Tibial nerve (tissue), 4 donors: ENCODE measurements around the gene CCDC197. TPM values are rescaled to one million over a fixed set of nuclear protein-coding genes. Genes with fewer than 3 reads are reported as not detected.

Experiments
- DNase-seq, 2 donors: peaks; one replicate each; pipeline ENCODE4 v3.0.0-alpha.2; 2019; ENCODE audit warnings: low spot score in 2 of 2
- H3K27ac ChIP-seq, 4 donors: fragments of 200-600 bp; sonication (generic) in 3 of 4; one replicate each; pipeline ENCODE4 v1.5.1; 2017 to 2019; ENCODE audit warnings: mild to moderate bottlenecking in 1 of 4
- H3K27me3 ChIP-seq, 2 donors: fragments of 200-600 bp; sonication (generic) in 1 of 2; one replicate each; pipeline versions ENCODE4 v1.5.1 to v1.6.0; 2017 to 2019
- H3K36me3 ChIP-seq, 3 donors: fragments of 200-600 bp; sonication (generic); one replicate each; pipeline ENCODE4 v1.5.1; 2018 to 2019
- H3K4me1 ChIP-seq, 4 donors: fragments of 200-600 bp; sonication (generic) in 3 of 4; one replicate each; pipeline ENCODE4 v1.5.1; 2017 to 2019
- H3K4me3 ChIP-seq, 4 donors: fragments of 200-600 bp; sonication (generic) in 3 of 4; one replicate each; pipeline ENCODE4 v1.5.1; 2017 to 2019; ENCODE audit warnings: mild to moderate bottlenecking in 1 of 4, moderate library complexity in 1 of 4
- H3K9me3 ChIP-seq, 4 donors: fragments of 200-600 bp; sonication (generic) in 3 of 4; one replicate each; pipeline ENCODE4 v1.5.1; 2017 to 2019
- EP300 ChIP-seq, 2 donors: sonication (generic); formaldehyde crosslinking; IDR thresholded peaks; one replicate each; pipeline ENCODE4 v1.6.1; 2017; ENCODE audit warnings: antibody characterized with exemption in 2 of 2, mild to moderate bottlenecking in 1 of 2
- POLR2A ChIP-seq, 2 donors: fragments of 450-650 bp; IDR thresholded peaks; one replicate each; pipeline ENCODE4 v1.6.1; 2017; ENCODE audit warnings: antibody characterized with exemption in 2 of 2, mild to moderate bottlenecking in 2 of 2, moderate library complexity in 2 of 2
- WGBS, 2 donors: methylation state at CpG; one replicate each; pipeline ENCODE4 v1.1.5; 2018; 5-methylcytosine and 5-hydroxymethylcytosine counted together
- total RNA-seq, 4 donors: library from RNA; depleted of rRNA; stranded (reverse); fragments of >200 nt; gene quantifications; one replicate each; pipeline ENCODE4 v1.1.0, GENCODE V29; 2016
- TF ChIP-seq, protein P1 (sequence below), 5 experiments: fragments of 200-600 bp in 3 of 5; fragments of 450-650 bp in 2 of 5; sonication (generic) in 3 of 5; IDR thresholded peaks; one replicate each; pipeline ENCODE4 v1.5.1; 2016 to 2019; ENCODE audit warnings: antibody characterized with exemption in 5 of 5, mild to moderate bottlenecking in 3 of 5, moderate library complexity in 2 of 5

Gene CCDC197
- total RNA-seq, 4 donors from 2014 or later, result not detected

DNA sequence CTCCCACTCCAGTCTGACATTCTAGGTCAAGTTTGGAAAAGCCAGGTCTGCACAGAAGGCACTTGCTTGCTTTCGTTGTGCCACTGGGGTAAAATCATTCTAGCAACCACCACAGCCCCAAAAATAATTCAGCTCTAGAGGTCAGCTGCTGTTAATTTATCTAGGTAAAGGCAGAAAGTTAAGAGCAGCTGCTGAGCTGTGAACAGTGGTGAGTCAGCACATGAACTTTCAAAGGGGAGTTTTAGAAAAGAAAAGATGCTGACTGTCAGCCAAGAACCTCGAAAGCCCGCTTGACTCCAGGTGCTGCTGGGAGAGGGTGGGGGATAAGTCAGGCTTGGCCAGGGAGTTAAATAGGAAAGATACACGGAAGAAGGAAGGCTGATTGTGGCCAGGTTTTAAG, 12.7 kb downstream of the CCDC197 start:
- H3K27ac ChIP-seq, result no peak overlapping the region
- H3K9me3 ChIP-seq, result no peaks in the 10 kb centered on the region
- no peaks in the 10 kb centered on the region for H3K36me3 ChIP-seq
- H3K4me1 ChIP-seq, result no peaks in the 10 kb centered on the region
- no peaks in the 10 kb centered on the region for H3K27me3 ChIP-seq
- WGBS, 2 donors, result 36 to 40% methylated on average over 4 of the region's 4 CpGs
- TF ChIP-seq EP300 (IDR thresholded peaks at IDR 0.05) (no peak), POLR2A (IDR thresholded peaks at IDR 0.05) (no peak)
- TF ChIP-seq, protein P1, sequence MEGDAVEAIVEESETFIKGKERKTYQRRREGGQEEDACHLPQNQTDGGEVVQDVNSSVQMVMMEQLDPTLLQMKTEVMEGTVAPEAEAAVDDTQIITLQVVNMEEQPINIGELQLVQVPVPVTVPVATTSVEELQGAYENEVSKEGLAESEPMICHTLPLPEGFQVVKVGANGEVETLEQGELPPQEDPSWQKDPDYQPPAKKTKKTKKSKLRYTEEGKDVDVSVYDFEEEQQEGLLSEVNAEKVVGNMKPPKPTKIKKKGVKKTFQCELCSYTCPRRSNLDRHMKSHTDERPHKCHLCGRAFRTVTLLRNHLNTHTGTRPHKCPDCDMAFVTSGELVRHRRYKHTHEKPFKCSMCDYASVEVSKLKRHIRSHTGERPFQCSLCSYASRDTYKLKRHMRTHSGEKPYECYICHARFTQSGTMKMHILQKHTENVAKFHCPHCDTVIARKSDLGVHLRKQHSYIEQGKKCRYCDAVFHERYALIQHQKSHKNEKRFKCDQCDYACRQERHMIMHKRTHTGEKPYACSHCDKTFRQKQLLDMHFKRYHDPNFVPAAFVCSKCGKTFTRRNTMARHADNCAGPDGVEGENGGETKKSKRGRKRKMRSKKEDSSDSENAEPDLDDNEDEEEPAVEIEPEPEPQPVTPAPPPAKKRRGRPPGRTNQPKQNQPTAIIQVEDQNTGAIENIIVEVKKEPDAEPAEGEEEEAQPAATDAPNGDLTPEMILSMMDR (IDR thresholded peaks at IDR 0.05), result no peak
- DNase-seq, result no peak
- H3K4me3 ChIP-seq, result no peak overlapping the region

- WGBS, 2 donors, result 89 to 94% methylated on average over 6 of the region's 6 CpGs
- Histone ChIP-seq H3K27ac (no peak overlapping the region), H3K9me3 (no peaks in the 10 kb centered on the region), H3K4me3 (no peak overlapping the region), H3K27me3 (no peaks in the 10 kb centered on the region), H3K36me3 (no peaks in the 10 kb centered on the region), H3K4me1 (no peaks in the 10 kb centered on the region)
- TF ChIP-seq POLR2A (IDR thresholded peaks at IDR 0.05) (no peak), EP300 (IDR thresholded peaks at IDR 0.05) (no peak)
- TF ChIP-seq, protein P1 (IDR thresholded peaks at IDR 0.05), result no peak
- DNase-seq, result no peak
Measured at GRCh38 chr14:94010625-94011024, 13.5 kb downstream of the CCDC197 start.

DNA sequence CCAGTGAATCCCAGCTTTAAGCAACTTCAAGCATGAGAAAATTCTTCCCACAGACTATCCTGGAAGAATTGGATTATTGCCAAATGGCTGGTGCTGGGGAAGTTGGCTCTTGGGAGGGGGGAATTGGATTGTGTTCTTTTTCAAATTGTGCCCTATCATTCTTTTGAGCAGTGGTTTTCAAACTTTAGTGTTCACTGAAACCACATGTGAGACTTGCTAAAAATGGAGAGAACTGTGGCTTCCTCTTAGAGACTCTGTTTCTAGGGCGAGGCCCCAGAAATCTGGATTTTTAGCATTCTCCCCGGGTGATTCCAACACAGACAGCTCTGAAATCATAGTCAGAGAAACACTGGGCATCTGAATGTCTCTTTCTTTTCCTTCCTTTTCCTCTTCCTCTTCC, 14.7 kb downstream of the CCDC197 start:
- Histone ChIP-seq H3K4me1 (no peaks in the 10 kb centered on the region), H3K27ac (no peak overlapping the region), H3K9me3 (no peaks in the 10 kb centered on the region), H3K27me3 (no peaks in the 10 kb centered on the region), H3K36me3 (no peaks in the 10 kb centered on the region), H3K4me3 (no peak overlapping the region)
- DNase-seq, result no peak
- 25 to 36% methylated on average over 2 of the region's 2 CpGs for WGBS, 2 donors
- TF ChIP-seq, protein P1 (IDR thresholded peaks at IDR 0.05), result no peak
- TF ChIP-seq EP300 (IDR thresholded peaks at IDR 0.05) (no peak), POLR2A (IDR thresholded peaks at IDR 0.05) (no peak)

DNA sequence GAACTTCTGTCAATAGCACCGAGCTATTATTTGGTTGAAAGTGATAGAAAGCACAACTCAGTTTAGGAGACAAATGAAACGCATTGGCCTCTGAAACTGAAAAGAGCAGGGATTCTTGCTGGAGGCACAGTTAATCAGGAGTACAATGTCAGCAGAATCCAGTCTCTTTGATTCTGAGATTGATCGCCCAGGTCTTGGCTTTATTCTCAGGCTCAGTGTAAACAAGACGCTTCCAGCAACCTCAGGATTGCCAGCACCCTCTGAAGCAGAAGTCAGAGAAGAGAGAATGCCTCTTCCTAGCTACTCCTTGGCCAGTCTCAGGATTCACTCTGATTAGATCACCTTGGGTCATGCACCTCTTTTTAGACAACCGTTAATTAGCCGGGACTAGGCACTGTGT, 17.3 kb downstream of the CCDC197 start:
- Histone ChIP-seq H3K9me3 (no peaks in the 10 kb centered on the region), H3K27ac (no peak overlapping the region), H3K4me1 (no peaks in the 10 kb centered on the region), H3K4me3 (no peak overlapping the region), H3K27me3 (no peaks in the 10 kb centered on the region), H3K36me3 (no peaks in the 10 kb centered on the region)
- 73 to 78% methylated on average over 6 of the region's 6 CpGs for WGBS, 2 donors
- no peak for DNase-seq
- TF ChIP-seq, protein P1 (IDR thresholded peaks at IDR 0.05), result no peak
- TF ChIP-seq POLR2A (IDR thresholded peaks at IDR 0.05) (no peak), EP300 (IDR thresholded peaks at IDR 0.05) (no peak)

DNA sequence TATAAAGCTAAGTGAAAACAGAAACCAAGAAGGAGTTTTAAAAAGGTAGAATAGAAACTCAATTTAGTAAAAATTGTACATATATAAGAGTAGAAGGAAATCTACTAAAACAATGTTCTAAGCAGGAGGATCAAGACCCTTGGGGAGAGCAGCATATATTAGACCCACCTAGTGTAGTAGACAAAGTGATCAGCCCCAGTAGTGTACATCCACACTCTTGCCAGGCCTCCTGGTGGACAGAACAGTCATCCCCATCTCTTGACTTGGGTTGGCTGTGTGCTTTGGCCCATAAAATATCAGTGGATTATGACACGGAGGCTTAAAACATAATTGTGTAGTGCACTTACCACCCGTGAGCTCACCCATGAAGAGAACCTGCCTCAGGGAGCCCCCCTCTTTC, 18.1 kb downstream of the CCDC197 start:
- Histone ChIP-seq H3K27ac (no peak overlapping the region), H3K27me3 (no peaks in the 10 kb centered on the region), H3K9me3 (no peaks in the 10 kb centered on the region), H3K4me1 (no peaks in the 10 kb centered on the region), H3K4me3 (no peak overlapping the region), H3K36me3 (no peaks in the 10 kb centered on the region)
- TF ChIP-seq, protein P1 (IDR thresholded peaks at IDR 0.05), result no peak
- TF ChIP-seq EP300 (IDR thresholded peaks at IDR 0.05) (no peak), POLR2A (IDR thresholded peaks at IDR 0.05) (no peak)
- no peak for DNase-seq
- WGBS, 2 donors, result 65 to 85% methylated on average over 2 of the region's 2 CpGs
